Transverse colon (tissue), 4 donors: ENCODE results near the gene PTPN4.

Source experiments
- CTCF ChIP-seq, 5 experiments: fragments of 200-600 bp in 3 of 5; fragments of 450-650 bp in 2 of 5; sonication (generic) in 3 of 5; IDR thresholded peaks; 1 replicate in 2 of 5; 2 replicates in 3 of 5; pipeline ENCODE4 v1.5.1; 2016 to 2017; ENCODE audit warnings: antibody characterized with exemption in 5 of 5, inconsistent platforms in 3 of 5, mild to moderate bottlenecking in 2 of 5, moderate library complexity in 1 of 5
- EP300 ChIP-seq: sonication (generic); formaldehyde crosslinking; IDR thresholded peaks from one replicate; pipeline ENCODE4 v1.6.1; 2017; ENCODE audit warnings: antibody characterized with exemption, low read depth
- POLR2A ChIP-seq: fragments of 450-650 bp; IDR thresholded peaks from one replicate; pipeline ENCODE4 v1.6.1; 2016; ENCODE audit warnings: antibody characterized with exemption, mild to moderate bottlenecking, moderate library complexity
- POLR2AphosphoS5 ChIP-seq, 3 donors: sonication (generic); formaldehyde crosslinking; IDR thresholded peaks; one replicate each; pipeline ENCODE4 v1.6.1; 2016; ENCODE audit warnings: antibody characterized with exemption in 3 of 3

- TF ChIP-seq POLR2AphosphoS5 (IDR thresholded peaks at IDR 0.05) (no peak), CTCF (IDR thresholded peaks at IDR 0.05) (no peak), EP300 (no peak), POLR2A (no peak)
These were observed 169.8 kb downstream of the PTPN4 start for GRCh38 chr2:119929537-119929936.
